GM23338 (cell line): Measurements from ENCODE around the gene HSH2D. TPM values are rescaled to one million over a fixed set of nuclear protein-coding genes. Genes with fewer than 3 reads are reported as not detected.

Experiments used
- ATAC-seq: fragments of 200-7000 bp; cut with Tn5 transposase; 3 replicates; pipeline ENCODE4 v1.9.1; 2020
- DNase-seq: peaks from one replicate; pipeline ENCODE4 v3.0.0-alpha.2; 2015; ENCODE audit warnings: low spot score
- H2AFZ ChIP-seq: fragments of 200-600 bp; sonication (generic); 2 replicates; pipeline ENCODE4 v1.8.0; 2016; ENCODE audit warnings: antibody characterized with exemption, mild to moderate bottlenecking, moderate library complexity
- H3F3A ChIP-seq: fragments of 200-600 bp; sonication (generic); replicated peaks from 2 replicates; pipeline ENCODE4 v1.8.0; 2017; ENCODE audit warnings: antibody characterized with exemption, mixed run types, low read depth
- H3K27ac ChIP-seq: fragments of 200-600 bp; sonication (generic); 2 replicates; pipeline ENCODE4 v1.6.1; 2016; ENCODE audit warnings: low read depth
- H3K27me3 ChIP-seq: fragments of 200-600 bp; sonication (generic); 2 replicates; pipeline ENCODE4 v1.8.0; 2016; ENCODE audit warnings: mild to moderate bottlenecking, mixed run types, moderate library complexity; ENCODE audit not compliant: insufficient read depth
- H3K36me3 ChIP-seq: fragments of 200-600 bp; sonication (generic); 2 replicates; pipeline ENCODE4 v1.8.0; 2016; ENCODE audit warnings: mild to moderate bottlenecking; ENCODE audit not compliant: insufficient read depth
- H3K4me1 ChIP-seq: fragments of 200-600 bp; sonication (generic); 2 replicates; pipeline ENCODE4 v1.8.0; 2016; ENCODE audit warnings: mild to moderate bottlenecking, moderate library complexity; ENCODE audit not compliant: insufficient read depth
- H3K4me2 ChIP-seq: fragments of 200-600 bp; sonication (generic); 2 replicates; pipeline ENCODE4 v1.7.1; 2017; ENCODE audit warnings: mixed run types
- H3K4me3 ChIP-seq: fragments of 200-600 bp; sonication (generic); 2 replicates; pipeline ENCODE4 v1.6.1; 2016; ENCODE audit warnings: mixed run types
- H3K79me2 ChIP-seq: fragments of 200-600 bp; sonication (generic); replicated peaks from 2 replicates; pipeline ENCODE4 v1.8.0; 2017; ENCODE audit warnings: mild to moderate bottlenecking; ENCODE audit not compliant: insufficient read depth
- H3K9me2 ChIP-seq: fragments of 200-600 bp; sonication (generic); 2 replicates; pipeline ENCODE4 v1.8.0; 2017; ENCODE audit not compliant: insufficient read depth
- H4K20me1 ChIP-seq: fragments of 200-600 bp; sonication (generic); replicated peaks from 2 replicates; pipeline ENCODE4 v1.8.0; 2017; ENCODE audit warnings: mild to moderate bottlenecking; ENCODE audit not compliant: insufficient read depth
- H3K27ac Mint-ChIP-seq: 2 replicates; pipeline ENCODE4 v1.8.0; 2020; ENCODE audit warnings: inconsistent platforms, mild to moderate bottlenecking, moderate library complexity, mixed read lengths
- H3K27me3 Mint-ChIP-seq: 3 replicates; pipeline ENCODE4 v1.8.0; 2022; ENCODE audit warnings: low read depth, mild to moderate bottlenecking, moderate library complexity, mixed read lengths, inconsistent platforms; ENCODE audit not compliant: insufficient read depth, poor library complexity
- H3K36me3 Mint-ChIP-seq: 3 replicates; pipeline ENCODE4 v1.8.0; 2021; ENCODE audit warnings: low read depth, mild to moderate bottlenecking, inconsistent platforms, moderate library complexity, mixed read lengths
- H3K4me1 Mint-ChIP-seq: 3 replicates; pipeline ENCODE4 v1.8.0; 2020; ENCODE audit warnings: mild to moderate bottlenecking, inconsistent platforms, mixed read lengths
- H3K4me3 Mint-ChIP-seq: 3 replicates; pipeline ENCODE4 v1.8.0; 2021; ENCODE audit warnings: moderate library complexity, mild to moderate bottlenecking, inconsistent platforms, mixed read lengths
- H3K9me3 Mint-ChIP-seq: 3 replicates; pipeline ENCODE4 v1.8.0; 2020; ENCODE audit warnings: moderate library complexity, mild to moderate bottlenecking, inconsistent platforms, mixed read lengths
- CREB1 ChIP-seq: fragments of 250-450 bp; sonication (Bioruptor Pico); IDR thresholded peaks from 2 replicates; pipeline ENCODE4 v1.5.0; 2020; ENCODE audit warnings: low read depth, mild to moderate bottlenecking, moderate library complexity
- STAT1 ChIP-seq: IDR thresholded peaks from one replicate; pipeline ENCODE4 v1.6.1; 2016; ENCODE audit warnings: antibody characterized with exemption; ENCODE audit not compliant: unreplicated experiment
- polyA plus RNA-seq: library from polyadenylated mRNA; unstranded; fragments of >200 nt; fragmentation: Nextera tagmentation; extraction: Ambion mirVana; gene quantifications from 2 replicates; pipeline ENCODE4 v1.2.1, GENCODE V29; 2016
- total RNA-seq: library from RNA; depleted of rRNA; stranded (reverse); fragments of >200 nt; shearing (Covaris generic); gene quantifications from 2 replicates; pipeline ENCODE4 v1.2.3, GENCODE V29; 2014
- TF ChIP-seq, protein P1 (sequence below): IDR thresholded peaks from 2 replicates; pipeline ENCODE4 v1.6.1; 2016; ENCODE audit warnings: antibody characterized with exemption
- TF ChIP-seq, protein P2 (sequence below): fragments of 250-450 bp; sonication (Bioruptor Pico); IDR thresholded peaks from 2 replicates; pipeline ENCODE4 v1.5.0; 2020; ENCODE audit warnings: mild to moderate bottlenecking, moderate library complexity
- TF ChIP-seq, protein P3 (sequence below), 2 experiments: fragments of 200-600 bp in 1 of 2; sonication (generic) in 1 of 2; conservative IDR thresholded peaks; 2 replicates each; pipeline versions ENCODE4 v1.5.1 to v1.6.1; 2016 to 2017; ENCODE audit warnings: antibody characterized with exemption in 2 of 2, low read depth in 2 of 2, mild to moderate bottlenecking in 2 of 2, moderate library complexity in 1 of 2

Gene HSH2D
- total and polyA plus RNA-seq, 2 experiments from 2014 or later = 0.81 to 1.4 TPM

DNA sequence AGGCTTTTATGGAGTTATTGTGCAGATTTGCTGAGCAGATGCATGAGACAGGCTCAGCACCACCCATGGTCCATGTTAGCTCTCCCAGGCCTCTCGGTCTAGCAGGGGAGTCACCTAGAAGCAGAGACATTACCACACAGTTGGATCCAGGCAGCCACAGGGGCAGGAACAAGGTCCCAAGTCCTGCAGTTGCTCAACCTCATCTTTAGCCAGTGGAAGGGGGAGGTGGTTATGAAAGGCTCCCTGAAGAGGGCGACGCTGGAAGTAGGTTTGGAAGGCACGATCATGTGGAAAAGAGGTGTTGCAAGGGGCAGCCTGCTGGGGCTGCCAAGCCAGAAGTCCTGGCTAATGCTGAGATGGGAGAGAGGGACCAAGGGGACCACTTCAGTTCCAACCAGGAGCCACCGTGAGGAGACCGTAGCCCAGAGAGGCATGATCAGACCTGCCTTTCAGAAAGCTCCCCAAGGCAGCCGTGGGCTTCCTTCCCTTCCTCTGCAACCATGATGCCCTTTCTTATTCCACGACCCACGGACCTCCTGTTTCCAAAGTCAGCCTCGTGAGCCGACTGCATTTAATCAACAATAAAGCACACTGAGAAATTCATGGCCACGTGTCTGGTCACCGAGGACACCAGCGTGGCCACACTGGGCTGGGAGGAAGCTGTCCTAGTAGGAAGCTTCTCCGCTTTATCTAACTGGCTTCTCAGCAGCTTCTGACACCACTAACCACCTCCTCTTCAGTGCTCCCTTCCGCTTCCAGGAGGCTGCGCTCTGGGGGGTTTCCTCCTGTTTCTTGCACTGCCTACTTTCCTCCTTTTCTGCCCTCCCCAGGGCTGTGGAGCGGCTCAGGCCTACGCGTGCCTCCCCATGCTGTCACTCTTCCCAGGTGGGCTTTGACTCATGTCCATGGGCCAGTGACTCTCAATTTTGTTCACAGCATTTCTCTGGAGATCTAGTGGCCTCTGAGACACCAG lies 56.8 kb downstream of the HSH2D start:
- Mint-ChIP-seq H3K9me3 (no peaks in the 10 kb centered on the region), H3K4me3 (no peak overlapping the region), H3K27me3 (peaks cover 4% of the 10 kb centered on the region), H3K27ac (no peak overlapping the region; the same call in 1 of the 2 replicates), H3K4me1 (peaks cover 7% of the 10 kb centered on the region), H3K36me3 (no peaks in the 10 kb centered on the region; the same call in 2 of the 3 replicates)
- H3K79me2 ChIP-seq = no peaks in the 10 kb centered on the region
- TF ChIP-seq, protein P1, sequence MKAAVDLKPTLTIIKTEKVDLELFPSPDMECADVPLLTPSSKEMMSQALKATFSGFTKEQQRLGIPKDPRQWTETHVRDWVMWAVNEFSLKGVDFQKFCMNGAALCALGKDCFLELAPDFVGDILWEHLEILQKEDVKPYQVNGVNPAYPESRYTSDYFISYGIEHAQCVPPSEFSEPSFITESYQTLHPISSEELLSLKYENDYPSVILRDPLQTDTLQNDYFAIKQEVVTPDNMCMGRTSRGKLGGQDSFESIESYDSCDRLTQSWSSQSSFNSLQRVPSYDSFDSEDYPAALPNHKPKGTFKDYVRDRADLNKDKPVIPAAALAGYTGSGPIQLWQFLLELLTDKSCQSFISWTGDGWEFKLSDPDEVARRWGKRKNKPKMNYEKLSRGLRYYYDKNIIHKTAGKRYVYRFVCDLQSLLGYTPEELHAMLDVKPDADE = no peak
- TF ChIP-seq, protein P2, sequence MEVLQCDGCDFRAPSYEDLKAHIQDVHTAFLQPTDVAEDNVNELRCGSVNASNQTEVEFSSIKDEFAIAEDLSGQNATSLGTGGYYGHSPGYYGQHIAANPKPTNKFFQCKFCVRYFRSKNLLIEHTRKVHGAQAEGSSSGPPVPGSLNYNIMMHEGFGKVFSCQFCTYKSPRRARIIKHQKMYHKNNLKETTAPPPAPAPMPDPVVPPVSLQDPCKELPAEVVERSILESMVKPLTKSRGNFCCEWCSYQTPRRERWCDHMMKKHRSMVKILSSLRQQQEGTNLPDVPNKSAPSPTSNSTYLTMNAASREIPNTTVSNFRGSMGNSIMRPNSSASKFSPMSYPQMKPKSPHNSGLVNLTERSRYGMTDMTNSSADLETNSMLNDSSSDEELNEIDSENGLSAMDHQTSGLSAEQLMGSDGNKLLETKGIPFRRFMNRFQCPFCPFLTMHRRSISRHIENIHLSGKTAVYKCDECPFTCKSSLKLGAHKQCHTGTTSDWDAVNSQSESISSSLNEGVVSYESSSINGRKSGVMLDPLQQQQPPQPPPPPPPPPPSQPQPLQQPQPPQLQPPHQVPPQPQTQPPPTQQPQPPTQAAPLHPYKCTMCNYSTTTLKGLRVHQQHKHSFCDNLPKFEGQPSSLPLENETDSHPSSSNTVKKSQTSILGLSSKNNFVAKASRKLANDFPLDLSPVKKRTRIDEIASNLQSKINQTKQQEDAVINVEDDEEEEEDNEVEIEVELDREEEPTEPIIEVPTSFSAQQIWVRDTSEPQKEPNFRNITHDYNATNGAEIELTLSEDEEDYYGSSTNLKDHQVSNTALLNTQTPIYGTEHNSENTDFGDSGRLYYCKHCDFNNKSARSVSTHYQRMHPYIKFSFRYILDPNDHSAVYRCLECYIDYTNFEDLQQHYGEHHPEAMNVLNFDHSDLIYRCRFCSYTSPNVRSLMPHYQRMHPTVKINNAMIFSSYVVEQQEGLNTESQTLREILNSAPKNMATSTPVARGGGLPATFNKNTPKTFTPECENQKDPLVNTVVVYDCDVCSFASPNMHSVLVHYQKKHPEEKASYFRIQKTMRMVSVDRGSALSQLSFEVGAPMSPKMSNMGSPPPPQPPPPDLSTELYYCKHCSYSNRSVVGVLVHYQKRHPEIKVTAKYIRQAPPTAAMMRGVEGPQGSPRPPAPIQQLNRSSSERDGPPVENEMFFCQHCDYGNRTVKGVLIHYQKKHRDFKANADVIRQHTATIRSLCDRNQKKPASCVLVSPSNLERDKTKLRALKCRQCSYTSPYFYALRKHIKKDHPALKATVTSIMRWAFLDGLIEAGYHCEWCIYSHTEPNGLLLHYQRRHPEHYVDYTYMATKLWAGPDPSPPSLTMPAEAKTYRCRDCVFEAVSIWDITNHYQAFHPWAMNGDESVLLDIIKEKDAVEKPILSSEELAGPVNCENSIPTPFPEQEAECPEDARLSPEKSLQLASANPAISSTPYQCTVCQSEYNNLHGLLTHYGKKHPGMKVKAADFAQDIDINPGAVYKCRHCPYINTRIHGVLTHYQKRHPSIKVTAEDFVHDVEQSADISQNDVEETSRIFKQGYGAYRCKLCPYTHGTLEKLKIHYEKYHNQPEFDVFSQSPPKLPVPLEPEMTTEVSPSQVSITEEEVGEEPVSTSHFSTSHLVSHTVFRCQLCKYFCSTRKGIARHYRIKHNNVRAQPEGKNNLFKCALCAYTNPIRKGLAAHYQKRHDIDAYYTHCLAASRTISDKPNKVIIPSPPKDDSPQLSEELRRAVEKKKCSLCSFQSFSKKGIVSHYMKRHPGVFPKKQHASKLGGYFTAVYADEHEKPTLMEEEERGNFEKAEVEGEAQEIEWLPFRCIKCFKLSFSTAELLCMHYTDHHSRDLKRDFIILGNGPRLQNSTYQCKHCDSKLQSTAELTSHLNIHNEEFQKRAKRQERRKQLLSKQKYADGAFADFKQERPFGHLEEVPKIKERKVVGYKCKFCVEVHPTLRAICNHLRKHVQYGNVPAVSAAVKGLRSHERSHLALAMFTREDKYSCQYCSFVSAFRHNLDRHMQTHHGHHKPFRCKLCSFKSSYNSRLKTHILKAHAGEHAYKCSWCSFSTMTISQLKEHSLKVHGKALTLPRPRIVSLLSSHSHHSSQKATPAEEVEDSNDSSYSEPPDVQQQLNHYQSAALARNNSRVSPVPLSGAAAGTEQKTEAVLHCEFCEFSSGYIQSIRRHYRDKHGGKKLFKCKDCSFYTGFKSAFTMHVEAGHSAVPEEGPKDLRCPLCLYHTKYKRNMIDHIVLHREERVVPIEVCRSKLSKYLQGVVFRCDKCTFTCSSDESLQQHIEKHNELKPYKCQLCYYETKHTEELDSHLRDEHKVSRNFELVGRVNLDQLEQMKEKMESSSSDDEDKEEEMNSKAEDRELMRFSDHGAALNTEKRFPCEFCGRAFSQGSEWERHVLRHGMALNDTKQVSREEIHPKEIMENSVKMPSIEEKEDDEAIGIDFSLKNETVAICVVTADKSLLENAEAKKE (CRISPR knock-in tag) = no peak
- TF ChIP-seq, protein P3, sequence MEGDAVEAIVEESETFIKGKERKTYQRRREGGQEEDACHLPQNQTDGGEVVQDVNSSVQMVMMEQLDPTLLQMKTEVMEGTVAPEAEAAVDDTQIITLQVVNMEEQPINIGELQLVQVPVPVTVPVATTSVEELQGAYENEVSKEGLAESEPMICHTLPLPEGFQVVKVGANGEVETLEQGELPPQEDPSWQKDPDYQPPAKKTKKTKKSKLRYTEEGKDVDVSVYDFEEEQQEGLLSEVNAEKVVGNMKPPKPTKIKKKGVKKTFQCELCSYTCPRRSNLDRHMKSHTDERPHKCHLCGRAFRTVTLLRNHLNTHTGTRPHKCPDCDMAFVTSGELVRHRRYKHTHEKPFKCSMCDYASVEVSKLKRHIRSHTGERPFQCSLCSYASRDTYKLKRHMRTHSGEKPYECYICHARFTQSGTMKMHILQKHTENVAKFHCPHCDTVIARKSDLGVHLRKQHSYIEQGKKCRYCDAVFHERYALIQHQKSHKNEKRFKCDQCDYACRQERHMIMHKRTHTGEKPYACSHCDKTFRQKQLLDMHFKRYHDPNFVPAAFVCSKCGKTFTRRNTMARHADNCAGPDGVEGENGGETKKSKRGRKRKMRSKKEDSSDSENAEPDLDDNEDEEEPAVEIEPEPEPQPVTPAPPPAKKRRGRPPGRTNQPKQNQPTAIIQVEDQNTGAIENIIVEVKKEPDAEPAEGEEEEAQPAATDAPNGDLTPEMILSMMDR (conservative IDR thresholded peaks at IDR 0.05; ENCODE audit: low read depth in 2 of 2) = peak in 1 of 2 experiments; percentile 29; a peak in 2 of 4 replicates
- TF ChIP-seq STAT1 (no peak), CREB1 (CRISPR knock-in tag) (no peak)
- H3K36me3 ChIP-seq = no peaks in the 10 kb centered on the region
- H3F3A ChIP-seq = no peaks in the 10 kb centered on the region
- H3K9me2 ChIP-seq = no peaks in the 10 kb centered on the region
- H3K4me2 ChIP-seq = no peak overlapping the region
- ATAC-seq (no peak), DNase-seq (peak; percentile 21)
- no peaks in the 10 kb centered on the region; the same call in 1 of the 2 replicates for H4K20me1 ChIP-seq
- H3K27me3 ChIP-seq = no peaks in the 10 kb centered on the region
- H2AFZ ChIP-seq = no peak overlapping the region
- H3K4me1 ChIP-seq = peaks cover 3% of the 10 kb centered on the region
- no peak overlapping the region for H3K27ac ChIP-seq
- H3K4me3 ChIP-seq = no peak overlapping the region
